ENCODE data around the gene ZNF878.
"Not testable (repeated sequence)": the region's sequence is repeated elsewhere in the genome, so short reads cannot be mapped to it uniquely, and the experiment has no call there.

The ZNF878 gene

DNA sequence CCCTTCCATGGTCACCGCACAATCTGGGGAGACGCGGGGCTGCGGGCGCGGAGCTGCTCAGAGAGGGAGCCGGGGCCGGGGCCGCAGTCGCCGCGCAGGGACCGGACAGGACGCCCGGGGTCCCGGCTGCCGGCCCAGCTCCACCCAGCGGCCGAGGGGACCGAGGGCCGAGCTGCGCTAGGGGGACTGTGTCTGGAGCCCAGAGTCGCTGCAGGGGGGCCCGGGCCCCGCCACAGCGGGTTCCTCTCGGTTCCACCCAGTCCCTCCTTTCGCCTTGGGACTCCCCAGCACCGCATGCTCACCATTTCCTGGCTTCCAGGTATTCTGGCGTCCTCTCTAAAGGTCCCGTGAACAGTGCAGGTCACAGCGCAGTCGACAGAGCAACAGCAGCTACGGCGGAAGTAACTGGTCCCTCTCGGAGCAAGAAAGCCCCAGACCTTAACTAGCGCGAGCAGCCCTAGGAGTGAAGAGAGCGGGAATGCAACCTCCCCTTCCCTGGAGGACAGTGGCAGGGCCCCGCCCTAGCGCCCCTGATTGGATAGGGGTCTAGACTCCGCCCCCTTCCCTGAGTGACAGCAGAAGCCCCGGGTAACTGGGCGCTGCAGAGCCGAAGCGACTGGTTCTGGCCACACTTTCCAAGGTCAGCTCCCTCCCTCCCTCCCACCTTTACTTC is at the start of gene ZNF878:
ZNF878 (minus strand) TSS at position 465 of the 673 bp plus-strand sequence; CDS start at position 305, 160 bp downstream.
- peaks cover 2% of the 10 kb centered on the region for H3K36me3 Mint-ChIP-seq
- H3K27me3 Mint-ChIP-seq, result peaks cover 3% of the 10 kb centered on the region
- no peaks in the 10 kb centered on the region for H3K9me3 Mint-ChIP-seq
- peak within 1 kb of the TSS; percentile 89 for H3K4me3 Mint-ChIP-seq
- peaks cover 13% of the 10 kb centered on the region for H3K4me1 Mint-ChIP-seq
- peak within 1 kb of the TSS; percentile 49 for H3K27ac Mint-ChIP-seq

DNA sequence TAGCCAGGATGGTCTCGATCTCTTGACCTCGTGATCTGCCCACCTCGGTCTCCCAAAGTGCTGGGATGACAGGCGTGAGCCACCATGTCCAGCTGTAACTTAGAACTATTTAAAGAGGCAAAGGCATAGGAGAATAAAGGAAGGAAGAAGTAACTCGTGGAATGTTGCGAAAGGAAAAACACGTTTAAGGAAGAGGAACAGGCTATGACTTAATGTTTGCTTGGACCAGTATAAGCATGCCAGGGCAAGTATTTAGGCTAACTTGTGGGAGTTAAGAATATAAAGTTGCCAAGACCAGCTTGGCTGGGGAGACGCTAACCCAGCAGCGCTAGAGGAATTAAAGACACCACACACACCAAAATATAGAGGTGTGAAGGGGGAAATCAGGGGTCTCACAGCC is 45.3 kb upstream of the ZNF878 start:
- Mint-ChIP-seq H3K27ac (no peak overlapping the region), H3K4me1 (peaks cover 3% of the 10 kb centered on the region)

DNA sequence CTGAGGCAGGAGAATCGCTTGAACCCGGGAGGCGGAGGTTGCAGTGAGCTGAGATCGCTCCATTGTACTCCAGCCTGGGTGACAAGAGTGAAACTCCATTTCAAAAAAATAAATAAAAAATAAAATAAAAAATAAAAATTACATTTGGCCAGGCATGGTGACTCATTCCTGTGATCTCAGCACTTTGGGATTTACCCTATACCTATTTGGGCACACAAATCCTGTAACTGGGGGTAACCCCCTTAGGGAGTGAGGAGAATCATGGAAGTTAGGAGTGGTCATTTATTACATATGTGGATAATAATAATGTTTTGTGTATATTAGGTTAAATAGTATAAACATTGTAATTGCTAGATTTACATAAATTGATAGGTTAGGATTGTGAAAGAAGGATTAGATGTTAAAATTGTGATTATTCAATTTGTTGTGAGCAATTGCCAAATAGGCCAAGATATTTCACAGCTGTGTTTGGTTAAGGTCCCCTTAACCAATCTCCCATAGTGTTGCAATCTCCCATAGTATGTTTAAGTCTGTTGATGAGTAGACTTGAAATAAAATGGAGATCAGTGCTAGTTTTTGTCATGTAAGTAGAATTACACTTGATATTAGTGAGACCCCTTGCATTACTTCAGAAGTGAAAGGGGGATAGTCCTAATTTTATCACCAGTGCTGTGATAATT is 42.5 kb upstream of the ZNF878 start:
- no peak overlapping the region for H3K27ac Mint-ChIP-seq
- no peaks in the 10 kb centered on the region for H3K9me3 Mint-ChIP-seq
- peaks cover 11% of the 10 kb centered on the region for H3K4me1 Mint-ChIP-seq
- peaks cover 2% of the 10 kb centered on the region for H3K27me3 Mint-ChIP-seq
- peaks cover 5% of the 10 kb centered on the region for H3K36me3 Mint-ChIP-seq
- no peak overlapping the region for H3K4me3 Mint-ChIP-seq

More for the DNA sequence above, 45.3 kb upstream of the ZNF878 start:
- no peak overlapping the region for H3K4me3 Mint-ChIP-seq
- H3K27me3 Mint-ChIP-seq, result peaks cover 2% of the 10 kb centered on the region
- H3K9me3 Mint-ChIP-seq, result no peaks in the 10 kb centered on the region
- H3K36me3 Mint-ChIP-seq, result peaks cover 5% of the 10 kb centered on the region

DNA sequence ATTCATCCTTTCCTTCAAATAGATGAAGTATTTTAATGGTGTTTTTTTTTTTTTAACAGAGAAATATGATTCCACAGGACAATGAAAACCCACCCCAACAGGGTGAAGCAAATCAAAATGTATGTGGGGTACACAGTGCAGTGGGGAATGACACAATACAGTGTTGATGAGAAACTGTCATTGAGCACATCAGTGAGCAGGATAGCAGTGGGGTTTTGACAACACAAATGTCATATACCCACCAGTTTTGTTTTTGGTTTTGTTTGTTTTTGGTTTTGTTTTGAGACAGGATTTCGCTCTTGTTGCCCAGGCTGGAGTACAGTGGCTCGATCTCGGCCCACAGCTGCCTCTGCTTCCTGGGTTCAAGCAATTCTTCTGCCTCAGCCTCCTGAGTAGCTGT is 41.0 kb upstream of the ZNF878 start:
- Mint-ChIP-seq H3K27ac (no peak overlapping the region), H3K9me3 (no peaks in the 10 kb centered on the region), H3K27me3 (peaks cover 2% of the 10 kb centered on the region), H3K4me1 (peaks cover 11% of the 10 kb centered on the region), H3K36me3 (peaks cover 5% of the 10 kb centered on the region), H3K4me3 (peak overlapping the region; percentile 84)

DNA sequence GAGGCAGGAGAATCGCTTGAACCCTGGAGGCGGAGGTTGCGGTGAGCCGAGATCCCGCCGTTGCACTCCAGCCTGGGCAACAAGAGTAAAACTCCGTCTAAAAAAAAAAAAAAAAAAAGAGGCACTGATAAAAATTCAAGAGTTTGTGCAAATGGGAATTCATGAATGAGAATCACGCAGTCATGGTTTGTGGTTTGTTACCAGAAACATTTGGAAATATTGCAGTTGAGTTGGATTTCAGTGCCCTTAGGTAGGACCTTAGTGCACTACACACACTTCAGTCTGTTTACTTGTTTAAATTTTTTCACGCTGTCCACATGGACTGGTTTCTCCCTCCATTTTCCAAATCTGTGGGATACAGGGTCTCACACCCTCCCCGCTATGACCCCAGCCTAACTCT is 40.2 kb upstream of the ZNF878 start:
- peaks cover 11% of the 10 kb centered on the region for H3K4me1 Mint-ChIP-seq
- peaks cover 2% of the 10 kb centered on the region for H3K27me3 Mint-ChIP-seq
- H3K36me3 Mint-ChIP-seq, result peaks cover 5% of the 10 kb centered on the region
- H3K27ac Mint-ChIP-seq, result peak overlapping the region; percentile 24
- H3K9me3 Mint-ChIP-seq, result no peaks in the 10 kb centered on the region
- H3K4me3 Mint-ChIP-seq, result peak overlapping the region; percentile 84

DNA sequence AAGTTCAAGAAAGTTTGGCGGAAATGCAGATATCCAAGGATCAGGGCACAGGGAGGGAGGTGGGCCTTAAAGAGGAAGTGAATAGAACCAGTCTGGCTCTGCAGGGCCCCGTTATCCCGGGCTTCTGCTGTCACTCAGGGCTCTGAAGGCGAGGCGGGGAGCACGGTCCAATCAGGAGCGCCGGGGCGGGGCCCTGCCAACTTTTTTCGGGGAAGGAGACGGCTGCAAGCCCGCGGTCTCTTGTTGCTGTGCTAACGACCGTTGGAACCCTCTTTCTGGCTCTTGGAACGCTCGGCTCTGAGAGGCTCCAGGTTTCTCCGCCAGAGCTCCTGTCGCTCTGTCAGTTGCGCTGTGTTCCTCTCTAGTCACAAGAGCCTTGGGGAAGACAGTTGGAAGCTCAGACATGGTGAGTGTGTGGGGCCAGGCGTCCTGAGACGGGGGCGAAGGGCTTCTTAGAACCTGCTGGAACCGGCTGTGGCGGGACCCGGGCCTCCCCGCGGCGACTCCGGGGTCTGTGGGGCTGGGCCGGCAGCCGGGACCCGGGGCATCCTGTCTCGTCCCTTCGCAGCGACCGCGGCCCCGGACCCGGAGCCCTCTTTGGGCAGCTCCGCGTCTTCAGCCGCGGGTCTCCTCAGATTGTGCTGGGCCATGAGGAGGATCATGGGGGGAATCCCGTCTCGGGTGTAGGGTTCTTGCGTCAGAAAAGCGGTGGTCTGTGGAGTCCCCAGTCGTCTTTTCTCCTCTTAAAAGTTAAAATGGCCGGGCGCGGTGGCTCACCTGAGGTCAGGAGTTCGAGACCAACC is 39.5 kb upstream of the ZNF878 start:
- Mint-ChIP-seq H3K27me3 (peaks cover 2% of the 10 kb centered on the region), H3K36me3 (peaks cover 6% of the 10 kb centered on the region), H3K9me3 (peaks cover 4% of the 10 kb centered on the region), H3K27ac (no peak overlapping the region), H3K4me1 (peaks cover 11% of the 10 kb centered on the region), H3K4me3 (peak overlapping the region; percentile 84)

DNA sequence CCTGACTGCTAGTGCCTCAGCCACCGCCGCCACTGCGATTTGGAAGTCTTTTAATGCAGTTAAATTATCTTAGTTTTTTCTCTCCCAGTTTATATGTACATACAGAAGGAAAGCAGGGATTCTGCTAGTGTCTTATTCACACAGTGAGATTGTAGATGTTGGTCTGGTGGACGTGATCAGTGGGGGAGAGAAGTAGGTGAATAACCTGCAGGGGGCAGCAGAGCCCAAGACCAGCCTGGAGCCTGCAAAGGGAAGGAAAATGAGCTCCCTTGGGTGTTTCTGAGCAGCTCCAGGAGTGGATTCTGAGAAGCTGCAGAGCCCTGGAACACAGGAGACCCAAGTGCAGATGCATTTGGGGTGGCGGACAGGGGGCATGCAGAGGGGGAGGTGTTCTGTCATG is 38.0 kb upstream of the ZNF878 start:
- no peak overlapping the region for H3K27ac Mint-ChIP-seq
- peaks cover 5% of the 10 kb centered on the region for H3K36me3 Mint-ChIP-seq
- peaks cover 11% of the 10 kb centered on the region for H3K4me1 Mint-ChIP-seq
- H3K4me3 Mint-ChIP-seq, result peak overlapping the region; percentile 71
- peaks cover 4% of the 10 kb centered on the region for H3K9me3 Mint-ChIP-seq
- H3K27me3 Mint-ChIP-seq, result peaks cover 2% of the 10 kb centered on the region

DNA sequence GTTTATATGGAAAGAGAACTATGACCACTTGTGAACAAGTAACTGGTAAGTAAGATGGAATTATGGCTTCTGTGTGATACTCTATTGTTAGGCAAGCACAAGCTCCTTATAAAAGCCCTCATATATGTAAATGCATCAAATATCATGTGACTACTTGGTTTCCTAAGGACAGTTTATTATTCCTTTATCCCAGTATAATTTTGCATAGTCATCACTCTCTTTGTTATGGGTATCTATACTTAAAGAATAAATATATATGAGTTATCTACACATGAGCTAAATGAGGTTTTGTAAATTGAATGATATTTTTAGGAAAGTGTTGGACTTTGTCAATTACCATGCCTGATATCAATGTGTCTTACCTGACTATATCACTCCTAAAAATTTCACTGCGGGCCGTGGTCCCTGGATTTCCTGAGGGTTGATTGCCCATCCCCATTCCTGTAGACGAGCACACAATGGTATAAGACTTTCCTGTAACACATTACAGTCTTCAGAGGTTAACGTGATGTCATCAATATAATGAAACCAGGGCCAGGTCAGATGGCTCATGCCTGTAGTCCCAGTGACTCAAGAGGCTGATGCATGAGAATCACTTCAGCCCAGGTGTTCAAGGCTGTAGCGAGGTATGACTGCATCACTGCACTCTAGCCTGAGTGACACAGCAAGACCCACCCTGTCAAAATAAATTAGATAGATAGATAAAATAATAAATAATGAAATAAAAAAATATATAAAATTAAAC is 32.5 kb upstream of the ZNF878 start:
- Mint-ChIP-seq H3K36me3 (peaks cover 8% of the 10 kb centered on the region), H3K9me3 (peaks cover 4% of the 10 kb centered on the region), H3K4me1 (no peaks in the 10 kb centered on the region), H3K4me3 (no peak overlapping the region), H3K27me3 (no peaks in the 10 kb centered on the region), H3K27ac (no peak overlapping the region)

DNA sequence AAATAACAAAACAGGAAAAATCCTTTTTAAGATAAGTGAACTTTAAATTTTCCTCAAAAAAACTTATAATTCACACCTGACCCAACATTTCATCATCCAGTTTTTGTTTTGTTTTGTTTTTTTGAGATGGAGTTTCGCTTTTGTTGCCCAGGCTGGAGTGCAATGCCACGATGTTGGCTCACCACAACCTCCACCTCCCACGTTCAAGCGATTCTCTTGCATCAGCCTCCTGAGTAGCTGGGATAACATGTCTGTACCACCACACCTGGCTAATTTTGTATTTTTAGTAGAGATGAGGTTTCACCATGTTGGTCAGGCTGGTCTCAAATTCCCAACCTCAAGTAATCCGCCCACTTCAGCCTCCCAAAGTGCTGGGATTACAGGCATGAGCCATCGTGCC is 30.6 kb upstream of the ZNF878 start:
- H3K4me3 Mint-ChIP-seq, H3K27ac Mint-ChIP-seq, H3K9me3 Mint-ChIP-seq, H3K4me1 Mint-ChIP-seq, H3K27me3 Mint-ChIP-seq: not testable (repeated sequence)
- H3K36me3 Mint-ChIP-seq, result peaks cover 13% of the 10 kb centered on the region

DNA sequence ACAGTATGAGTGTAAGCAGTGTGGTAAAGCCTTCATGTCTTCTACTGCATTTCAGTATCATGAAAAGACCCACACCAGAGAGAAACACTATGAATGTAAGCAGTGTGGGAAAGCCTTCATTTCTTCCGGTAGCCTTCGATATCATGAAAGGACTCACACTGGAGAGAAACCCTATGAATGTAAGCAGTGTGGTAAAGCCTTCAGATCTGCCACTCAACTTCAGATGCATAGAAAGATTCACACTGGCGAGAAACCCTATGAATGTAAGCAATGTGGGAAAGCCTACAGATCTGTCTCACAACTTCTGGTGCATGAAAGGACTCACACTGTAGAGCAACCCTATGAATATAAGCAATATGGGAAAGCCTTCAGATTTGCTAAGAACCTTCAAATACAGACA is 24.6 kb upstream of the ZNF878 start:
- H3K27ac Mint-ChIP-seq, result no peak overlapping the region
- H3K36me3 Mint-ChIP-seq, result peaks cover 43% of the 10 kb centered on the region
- H3K9me3 Mint-ChIP-seq, result peaks cover 11% of the 10 kb centered on the region
- no peaks in the 10 kb centered on the region for H3K4me1 Mint-ChIP-seq
- H3K4me3 Mint-ChIP-seq, result no peak overlapping the region
- H3K27me3 Mint-ChIP-seq, result no peaks in the 10 kb centered on the region

DNA sequence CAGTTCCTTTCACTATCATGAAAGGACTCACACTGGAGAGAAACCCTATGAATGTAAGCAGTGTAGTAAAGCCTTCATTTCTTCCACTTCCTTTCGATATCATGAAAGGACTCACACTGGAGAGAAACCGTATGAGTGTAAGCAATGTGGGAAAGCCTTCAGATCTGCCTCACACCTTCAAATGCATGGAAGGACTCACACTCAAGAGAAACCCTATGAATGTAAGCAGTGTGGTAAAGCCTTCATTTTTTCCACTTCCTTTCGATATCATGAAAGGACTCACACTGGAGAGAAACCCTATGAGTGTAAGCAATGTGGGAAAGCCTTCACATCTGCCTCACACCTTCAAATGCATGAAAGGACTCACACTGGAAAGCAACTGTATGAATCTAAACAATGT is 23.6 kb upstream of the ZNF878 start:
- Mint-ChIP-seq H3K9me3 (peaks cover 11% of the 10 kb centered on the region), H3K36me3 (peaks cover 43% of the 10 kb centered on the region)
- not testable (repeated sequence) for H3K4me1 Mint-ChIP-seq, H3K27me3 Mint-ChIP-seq, H3K27ac Mint-ChIP-seq, H3K4me3 Mint-ChIP-seq

DNA sequence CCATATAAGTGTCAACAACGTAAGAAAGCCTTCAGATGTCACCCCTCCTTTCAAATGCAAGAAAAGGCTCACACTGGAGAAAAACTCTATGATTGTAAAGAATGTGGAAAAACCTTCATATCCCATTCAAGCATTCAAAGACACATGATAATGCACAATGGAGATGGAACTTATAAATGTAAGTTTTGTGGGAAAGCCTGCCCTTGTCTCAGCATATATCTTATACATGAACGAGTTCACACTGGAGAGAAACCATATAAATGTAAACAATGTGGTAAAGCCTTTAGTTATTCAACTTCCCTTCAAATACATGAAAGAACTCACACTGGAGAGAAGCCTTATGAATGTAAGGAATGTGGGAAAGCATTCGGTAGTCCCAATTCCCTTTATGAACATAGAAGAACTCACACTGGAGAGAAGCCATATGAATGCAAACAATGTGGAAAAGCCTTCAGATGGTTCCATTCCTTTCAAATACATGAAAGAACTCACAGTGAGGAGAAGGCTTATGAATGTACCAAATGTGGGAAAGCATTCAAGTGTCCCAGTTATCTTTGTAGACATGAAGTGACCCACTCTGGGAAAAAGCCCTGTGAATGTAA is 22.9 kb upstream of the ZNF878 start:
- Mint-ChIP-seq H3K4me3 (no peak overlapping the region), H3K36me3 (peaks cover 47% of the 10 kb centered on the region), H3K27ac (no peak overlapping the region), H3K9me3 (peaks cover 11% of the 10 kb centered on the region), H3K27me3 (no peaks in the 10 kb centered on the region), H3K4me1 (no peaks in the 10 kb centered on the region)

DNA sequence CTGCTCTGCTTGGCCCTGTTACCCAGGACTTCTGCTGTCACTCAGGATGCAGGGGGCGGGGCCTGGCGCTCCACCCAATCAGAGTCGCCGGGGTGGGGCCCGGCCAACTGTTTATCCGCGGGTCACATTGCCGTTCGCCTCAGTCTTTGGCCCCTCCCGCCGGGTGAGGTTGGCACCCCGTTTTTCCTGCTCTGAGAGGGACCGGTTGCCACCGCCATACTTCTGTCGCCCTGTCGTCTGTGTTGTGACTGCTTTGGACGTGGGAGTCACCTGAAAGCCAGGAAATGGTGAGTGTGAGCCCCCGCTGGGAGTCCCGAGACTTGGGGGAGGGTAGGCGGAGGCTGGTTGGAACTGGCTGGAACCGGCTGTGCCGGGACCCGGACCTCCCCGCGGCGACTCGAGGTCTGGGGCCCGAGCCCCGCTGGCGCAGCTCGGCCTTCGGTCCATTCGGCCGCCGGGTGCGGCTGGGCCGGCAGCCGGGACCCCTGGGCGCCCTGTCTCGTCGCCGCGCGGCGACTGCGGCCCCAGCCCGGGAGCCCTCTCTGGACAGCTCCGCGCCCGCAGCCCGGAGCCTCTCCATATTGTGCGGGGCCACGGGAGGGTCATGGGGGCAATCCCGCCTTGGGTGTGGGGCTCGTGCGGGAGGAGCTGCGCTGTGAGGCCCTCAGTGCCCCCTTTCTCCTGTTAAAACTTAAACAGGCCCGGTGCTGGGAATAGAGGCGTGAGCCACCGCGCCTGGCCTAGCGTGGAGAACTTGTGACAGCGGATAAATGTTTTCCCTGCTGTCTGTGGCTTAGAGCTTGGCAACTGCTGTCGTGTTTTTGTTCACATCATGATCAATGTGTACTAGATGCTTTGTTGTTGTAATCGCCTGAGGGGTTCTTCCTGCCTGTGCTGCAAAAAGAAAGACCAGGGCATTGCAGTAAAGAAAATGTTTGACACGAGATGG is 12.1 kb upstream of the ZNF878 start, which contains the start of gene ZNF844:
ZNF844 (plus strand) TSS at position 142 of the 949 bp plus-strand sequence; CDS start at position 285, 143 bp downstream.
- no peaks in the 10 kb centered on the region for H3K9me3 Mint-ChIP-seq
- H3K4me3 Mint-ChIP-seq, result peak within 1 kb of the TSS; percentile 90
- H3K27me3 Mint-ChIP-seq, result no peaks in the 10 kb centered on the region
- peaks cover 8% of the 10 kb centered on the region for H3K4me1 Mint-ChIP-seq
- H3K36me3 Mint-ChIP-seq, result peaks cover 10% of the 10 kb centered on the region
- H3K27ac Mint-ChIP-seq, result peak within 1 kb of the TSS; percentile 88

DNA sequence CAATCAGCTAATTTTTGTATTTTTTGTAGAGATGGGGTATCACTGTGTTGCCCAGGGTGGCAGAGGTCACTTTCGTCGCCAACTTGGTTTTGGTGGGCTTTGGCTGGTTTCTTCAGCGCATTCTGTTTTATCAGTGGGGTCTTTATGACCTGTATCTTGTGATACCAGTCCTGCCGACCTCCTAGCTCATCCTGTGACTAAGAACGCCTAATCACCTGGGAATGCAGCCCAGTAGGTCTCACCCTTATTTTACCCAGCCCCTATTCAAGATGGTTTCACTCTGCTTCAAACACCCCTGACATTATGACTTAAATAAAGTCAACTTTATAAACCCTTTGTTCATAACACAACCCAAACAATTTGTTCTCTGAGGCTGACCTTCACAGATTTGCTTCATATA is 3.0 kb upstream of the ZNF878 start:
- H3K4me3 Mint-ChIP-seq, result no peak overlapping the region
- H3K4me1 Mint-ChIP-seq, result peaks cover 19% of the 10 kb centered on the region
- H3K27ac Mint-ChIP-seq, result no peak overlapping the region
- peaks cover 2% of the 10 kb centered on the region for H3K36me3 Mint-ChIP-seq
- peaks cover 3% of the 10 kb centered on the region for H3K27me3 Mint-ChIP-seq
- H3K9me3 Mint-ChIP-seq, result no peaks in the 10 kb centered on the region

Data from activated naive CD4-positive, alpha-beta T cell treated with anti-CD3 and anti-CD28 coated beads, Interleukin-2, amount 50 U/mL, for 24 hours (primary cell).